T-helper 1 cell treated with Interleukin-12 subunit alpha and Interleukin-12 subunit beta and Interleukin-4 antibody, amounts not matched to agents 30 ng/mL and 1 ng/mL, for 36 hours (primary cell): ENCODE measurements around the gene PHKA1. TPM values are rescaled to one million over a fixed set of nuclear protein-coding genes. Genes with fewer than 3 reads are reported as not detected.
"Not testable (repeated sequence)": the region's sequence is repeated elsewhere in the genome, so short reads cannot be mapped to it uniquely, and the experiment has no call there.

Experiments
- intact Hi-C: fragments of 100-400 bp; cut with micrococcal nuclease; formaldehyde crosslinking; loops from one replicate; pipeline ENCODE4 v1.15.1; 2024
- total RNA-seq: library from RNA; stranded (reverse); gene quantifications from 2 replicates; pipeline ENCODE4 v1.2.3, GENCODE V29; 2022

Gene PHKA1
- 1.8 and 2.1 TPM in 2 replicates for total RNA-seq

- intact Hi-C loops: loop anchor here (2.0 to 5.0 kb wide), 2 partner anchors 92 to 141 kb away; partner anchors contain the start of gene HDAC8
Observed at GRCh38 chrX:72713599-72714477, at the start of gene PHKA1. TSS of gene PHKA1 (minus strand) at chrX:72714306. CDS start at chrX:72713880, 426 bp downstream.

- intact Hi-C loops: not testable (repeated sequence)
Observed at GRCh38 chrX:72760454-72760853, 46.3 kb upstream of the PHKA1 start.

- intact Hi-C loops: not testable (repeated sequence)
Observed at GRCh38 chrX:72748545-72748944, 34.4 kb upstream of the PHKA1 start.

- intact Hi-C loops: not testable (repeated sequence)
Observed at GRCh38 chrX:72745546-72745945, 31.4 kb upstream of the PHKA1 start.

DNA sequence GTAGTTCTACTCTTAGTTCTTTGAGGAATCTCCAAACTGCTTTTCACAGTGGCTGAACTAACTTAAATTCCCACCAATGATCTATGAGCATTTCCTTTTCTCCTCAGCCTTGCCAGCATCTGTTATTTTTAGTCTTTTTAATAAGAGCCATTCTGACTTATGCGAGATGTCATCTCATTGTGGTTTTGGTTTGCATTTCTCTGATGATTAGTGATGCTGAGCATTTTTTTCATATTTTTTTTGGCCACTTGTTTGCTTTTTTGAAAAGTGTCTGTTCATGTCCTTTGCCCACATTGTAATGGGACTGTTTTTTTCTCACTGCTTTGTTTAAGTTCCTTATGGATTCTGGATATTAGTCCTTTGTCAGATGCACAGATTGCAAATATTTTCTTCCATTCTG, 21.5 kb upstream of the PHKA1 start:
- intact Hi-C loops: no loop called here

- intact Hi-C loops: not testable (repeated sequence)
Observed at GRCh38 chrX:72733636-72734035, 19.5 kb upstream of the PHKA1 start.

DNA sequence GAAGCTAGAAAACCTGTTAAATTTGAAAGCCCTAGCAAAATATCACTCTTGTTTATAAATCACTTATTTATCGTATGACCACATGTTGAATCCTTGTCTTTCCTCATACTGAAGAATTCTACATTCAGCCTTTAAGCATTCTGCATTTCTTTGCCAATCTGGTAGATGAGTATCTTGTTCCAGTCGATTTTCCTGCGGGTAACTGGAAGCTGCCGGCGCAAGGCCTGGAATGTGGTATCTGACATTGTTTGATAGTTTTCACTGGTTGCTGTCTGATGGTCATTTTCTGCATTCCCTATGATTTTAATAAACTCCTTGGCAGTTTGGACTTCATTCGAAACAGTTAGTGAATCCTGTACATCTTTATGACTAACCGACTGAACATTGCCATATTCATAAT, 13.7 kb upstream of the PHKA1 start:
- intact Hi-C loops: no loop called here

DNA sequence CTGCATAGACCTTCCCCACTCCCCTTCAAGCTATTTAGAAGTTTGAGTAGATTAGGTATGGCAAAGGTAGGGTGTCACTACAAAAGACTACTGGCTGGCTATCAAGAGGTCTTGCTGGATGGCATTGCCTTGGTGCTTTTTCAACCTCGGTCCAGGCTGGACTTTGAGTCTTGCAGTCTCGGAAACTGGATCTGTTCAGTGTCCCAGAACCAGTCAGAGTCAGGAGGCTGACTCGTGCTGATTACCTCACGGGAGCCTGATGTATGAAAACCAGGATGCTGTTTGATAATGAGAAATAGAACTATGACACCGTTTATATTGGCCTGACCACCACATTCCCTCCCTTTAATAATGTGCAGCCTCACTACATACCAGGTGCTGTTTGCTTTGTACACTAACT, 2.7 kb upstream of the PHKA1 start:
- intact Hi-C loops: no loop called here

- intact Hi-C loops: loop anchor here (2.0 kb wide), 1 partner anchor 143 kb away; the partner anchor contains the start of gene HDAC8
Observed at GRCh38 chrX:72715546-72715945, 1.4 kb upstream of the PHKA1 start.

- intact Hi-C loops: loop anchor here (2.0 to 5.0 kb wide), 2 partner anchors 92 to 142 kb away; partner anchors contain the start of gene HDAC8
Observed at GRCh38 chrX:72714478-72714916, 391 bp upstream of the PHKA1 start.

DNA sequence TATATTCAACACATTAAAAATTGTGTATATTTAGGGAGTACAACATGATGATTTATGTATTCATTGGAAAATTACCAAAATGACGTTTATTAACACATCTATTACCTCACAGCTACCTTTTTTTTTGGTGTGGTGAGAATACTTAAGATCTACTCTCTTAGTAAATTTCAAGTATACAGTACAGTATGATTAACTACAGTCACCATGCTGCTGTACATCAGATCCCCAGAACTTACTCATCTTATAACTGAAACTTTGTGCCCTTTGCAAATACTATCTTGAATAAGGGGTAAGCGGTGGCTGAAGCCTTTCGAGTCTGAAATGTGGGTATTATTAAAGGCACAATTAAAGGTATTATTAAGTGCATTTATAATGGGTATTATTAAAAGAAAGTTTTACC, 976 bp downstream of the PHKA1 start:
- intact Hi-C loops: loop anchor here (5.0 kb wide), 1 partner anchor 91 kb away; no protein-coding TSS in a partner anchor

DNA sequence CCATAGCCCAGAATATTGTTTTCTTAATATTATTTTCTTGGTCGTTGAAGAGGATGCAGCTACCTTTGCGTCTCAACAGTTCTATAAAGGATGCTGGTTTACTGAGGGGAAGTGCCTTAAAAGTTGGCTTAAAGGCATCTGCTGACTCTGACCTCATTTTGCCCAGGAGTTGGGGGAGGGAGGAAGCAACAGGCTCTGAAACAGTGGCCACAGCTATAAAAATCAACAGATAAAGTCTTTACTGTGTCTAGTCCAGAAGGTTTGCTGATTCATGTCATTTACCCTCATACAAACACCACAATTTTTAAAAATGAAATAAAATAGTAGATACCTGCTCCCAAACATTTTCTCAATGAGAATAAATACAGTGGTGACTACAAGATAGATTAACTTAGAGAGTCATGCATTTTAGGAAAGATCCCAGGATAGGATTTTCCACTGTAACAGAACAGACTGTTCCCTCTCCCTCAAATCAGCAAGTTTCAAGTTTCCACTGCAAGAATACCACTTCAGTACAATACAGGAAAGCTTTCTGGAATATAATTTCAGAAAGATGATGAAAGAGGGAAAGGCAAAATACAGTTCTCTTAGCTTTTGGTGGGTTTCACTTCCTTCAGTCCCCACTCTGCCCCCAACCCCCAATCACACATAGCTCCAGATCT, 1.9 kb downstream of the PHKA1 start:
- intact Hi-C loops: loop anchor here (5.0 kb wide), 1 partner anchor 90 kb away; no protein-coding TSS in a partner anchor

GRCh38 chrX:72705814-72706213, 8.3 kb downstream of the PHKA1 start:
- intact Hi-C loops: no loop called here

DNA sequence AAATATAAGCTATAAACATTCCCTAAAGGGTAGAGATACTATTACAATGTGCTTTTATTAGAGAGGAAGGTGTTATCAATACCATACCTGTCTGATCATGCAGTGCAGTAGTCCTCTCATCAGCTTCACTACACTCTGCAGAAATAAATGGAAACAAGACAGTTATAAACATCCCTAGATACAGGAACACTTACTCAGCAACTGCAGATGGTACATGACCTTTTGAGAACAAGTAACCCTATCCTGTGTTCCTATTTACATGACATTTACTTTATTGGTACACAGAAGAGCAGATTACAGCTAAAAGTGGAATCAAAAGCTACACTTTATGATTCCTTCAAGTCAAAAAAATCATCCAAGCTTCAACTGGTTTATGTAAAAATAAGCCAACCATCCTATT, 9.0 kb downstream of the PHKA1 start:
- intact Hi-C loops: no loop called here

- intact Hi-C loops: no loop called here
Observed at GRCh38 chrX:72694170-72694569, 19.9 kb downstream of the PHKA1 start.

DNA sequence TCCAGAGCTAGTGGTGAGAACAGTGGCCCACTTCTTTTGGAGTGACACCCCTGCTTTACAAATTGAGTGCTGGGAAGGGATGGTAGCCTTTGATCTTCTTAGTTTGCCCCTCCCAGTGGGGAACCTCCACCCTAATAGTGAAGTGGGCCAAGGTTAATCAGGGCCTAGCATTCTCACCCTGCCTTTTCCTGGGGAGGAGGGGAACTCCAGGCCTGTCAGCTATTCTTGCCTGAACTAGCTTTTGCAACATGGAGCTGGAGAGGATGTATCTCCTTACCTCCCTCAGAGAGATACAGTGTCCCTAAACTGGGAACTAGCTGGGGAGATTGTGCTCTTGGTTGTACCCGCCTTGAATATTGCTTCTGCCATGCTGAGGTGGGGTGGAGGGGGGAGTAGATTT, 20.6 kb downstream of the PHKA1 start:
- intact Hi-C loops: no loop called here

DNA sequence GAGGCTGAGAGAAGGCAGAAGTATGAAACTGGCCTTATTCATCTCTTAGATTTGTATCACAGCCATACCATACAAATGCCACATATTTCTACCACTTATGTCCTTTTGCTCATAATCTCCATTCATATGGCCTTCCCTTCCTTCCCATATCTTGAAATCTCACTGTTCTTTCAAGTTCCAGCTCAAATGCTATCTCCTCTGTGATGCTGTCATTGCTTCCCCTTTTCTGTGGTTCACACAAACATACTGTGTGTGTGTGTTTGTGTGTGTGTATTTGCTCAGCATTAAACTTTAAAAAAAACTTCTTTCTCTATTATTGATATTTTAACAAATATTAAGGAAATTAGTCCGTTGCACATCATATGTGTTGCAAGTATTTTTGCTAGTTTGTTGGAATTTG, 26.7 kb downstream of the PHKA1 start:
- intact Hi-C loops: no loop called here

- intact Hi-C loops: no loop called here
Observed at GRCh38 chrX:72685810-72686456, 28.2 kb downstream of the PHKA1 start.

DNA sequence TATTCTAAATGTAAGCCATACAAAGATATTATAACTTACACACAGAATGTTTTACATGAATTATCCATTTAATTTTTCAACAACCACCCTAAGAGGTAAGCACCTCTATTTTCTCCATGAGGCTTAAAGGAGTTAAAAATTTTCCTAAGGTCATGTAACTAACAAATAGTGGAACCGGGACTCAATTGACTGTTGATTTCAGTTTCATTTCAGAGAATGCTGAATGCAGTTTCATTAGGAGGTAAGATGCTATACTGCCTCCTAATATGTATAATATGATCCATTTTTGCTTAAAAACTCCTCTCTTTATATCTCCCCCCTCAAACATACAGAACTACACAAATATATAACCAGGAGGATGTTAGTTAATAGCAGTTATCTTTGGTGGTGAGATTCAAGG, 29.1 kb downstream of the PHKA1 start:
- intact Hi-C loops: no loop called here

- intact Hi-C loops: no loop called here
Observed at GRCh38 chrX:72683631-72684030, 30.5 kb downstream of the PHKA1 start.

GRCh38 chrX:72676465-72676864, 37.6 kb downstream of the PHKA1 start:
- intact Hi-C loops: no loop called here

GRCh38 chrX:72673951-72674350, 40.2 kb downstream of the PHKA1 start:
- intact Hi-C loops: not testable (repeated sequence)
